Astrocyte of the spinal cord (primary cell): ENCODE measurements around the gene TAGLN2.

Source experiments
- DNase-seq: peaks from one replicate; pipeline ENCODE4 v3.0.0; 2011; ENCODE audit warnings: low read depth, low spot score
- H3K4me3 ChIP-seq: 2 replicates; pipeline ENCODE4 v1.5.1; 2011; ENCODE audit warnings: low read depth, mild to moderate bottlenecking, low read length, moderate library complexity
- CTCF ChIP-seq: IDR thresholded peaks from 2 replicates; pipeline ENCODE4 v1.5.1; 2012; ENCODE audit warnings: low read depth, mild to moderate bottlenecking, low read length, inconsistent platforms
- in situ Hi-C: cut with HindIII; loops from 2 replicates; pipeline ENCODE4 v1.10.0; 2017; ENCODE audit warnings: low sequenced_read_pairs

Gene TAGLN2

GRCh38 chr1:159868766-159869165 lies 56.5 kb downstream of the TAGLN2 start:
- in situ Hi-C loops, result no loop called here
- no peak for DNase-seq
- TF ChIP-seq CTCF, result no peak
- no peak overlapping the region for H3K4me3 ChIP-seq
